GM19452 (cell line): ENCODE measurements around the gene GRIN2A.

Experiments used
- ATAC-seq: cut with Tn5 transposase; IDR thresholded peaks from one replicate; pipeline ENCODE4 v1.9.1; 2021; ENCODE audit not compliant: unreplicated experiment

The GRIN2A gene

DNA sequence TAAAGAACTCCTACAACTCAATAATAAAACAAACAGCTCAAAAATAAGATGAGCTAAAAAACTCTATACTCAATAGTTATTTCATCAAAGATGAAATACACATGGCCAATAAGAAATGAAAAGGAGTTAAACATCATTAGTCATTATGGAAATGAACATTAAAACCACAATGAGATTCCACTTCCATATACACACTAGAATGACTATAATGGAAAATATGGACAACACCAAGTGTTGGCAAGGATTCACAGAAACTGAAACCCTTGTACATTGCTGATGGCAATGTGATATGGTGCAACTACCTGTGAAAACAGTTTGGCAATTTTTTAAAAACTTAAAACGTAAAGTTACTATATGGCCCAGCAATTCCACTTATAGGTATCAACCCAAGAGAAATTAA, 91.4 kb downstream of the GRIN2A start:
- ATAC-seq, result no peak

- no peak for ATAC-seq
Measured at GRCh38 chr16:10088380-10088793, 93.8 kb downstream of the GRIN2A start.

DNA sequence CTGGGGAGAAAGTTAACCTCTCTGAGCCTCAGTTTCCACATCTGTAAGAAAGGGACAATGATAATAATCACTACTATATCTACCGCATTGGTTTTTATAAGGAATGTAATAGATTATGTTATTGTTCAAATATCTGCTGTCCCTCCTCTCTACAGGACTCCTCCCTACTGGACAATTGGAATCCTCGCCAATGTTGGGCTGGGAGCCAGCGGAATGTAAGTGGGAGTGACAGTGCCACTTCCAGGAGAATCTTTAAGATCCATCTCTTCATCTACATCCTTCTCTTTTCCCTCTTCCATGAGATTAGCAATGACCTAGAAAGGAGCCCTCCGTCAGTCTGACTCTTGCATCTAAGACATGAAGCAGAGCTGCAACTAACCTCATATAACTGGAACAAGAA, 95.1 kb downstream of the GRIN2A start:
- ATAC-seq, result no peak

GRCh38 chr16:10086620-10087019, 95.6 kb downstream of the GRIN2A start:
- ATAC-seq, result no peak

DNA sequence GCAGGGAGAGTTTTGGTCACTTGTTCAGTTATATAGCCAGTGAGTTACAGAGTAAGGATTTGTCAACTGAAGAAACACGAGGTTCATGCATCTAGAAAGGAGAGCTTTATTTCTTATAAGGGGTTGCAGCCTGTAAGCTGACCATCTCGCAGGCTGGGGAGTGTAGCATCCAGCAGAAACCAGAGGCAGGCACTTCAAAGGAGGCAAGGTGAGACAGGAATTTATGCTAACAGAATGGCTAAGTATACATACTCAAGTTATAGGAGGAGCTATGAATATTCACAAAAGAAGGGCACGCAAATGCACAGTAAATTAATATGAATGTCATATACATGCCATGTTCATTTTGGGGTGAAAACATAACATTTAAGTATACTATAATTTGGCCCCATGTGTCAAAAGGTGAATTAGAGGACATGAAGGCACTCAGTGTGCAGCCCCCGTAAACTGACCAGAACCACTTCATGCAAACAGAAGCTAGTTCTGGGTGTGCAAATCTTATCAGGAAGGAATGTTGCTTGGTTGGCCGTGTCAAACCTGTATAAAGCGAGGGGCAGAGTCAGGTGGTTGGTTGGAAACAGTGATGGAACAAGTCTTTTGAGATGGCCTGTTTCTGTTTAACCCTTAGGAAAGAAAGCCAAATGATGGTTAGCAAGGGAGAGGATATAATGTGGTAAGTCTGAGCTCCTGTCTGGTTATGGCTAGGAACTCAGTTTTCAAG, 97.0 kb downstream of the GRIN2A start:
- no peak for ATAC-seq

DNA sequence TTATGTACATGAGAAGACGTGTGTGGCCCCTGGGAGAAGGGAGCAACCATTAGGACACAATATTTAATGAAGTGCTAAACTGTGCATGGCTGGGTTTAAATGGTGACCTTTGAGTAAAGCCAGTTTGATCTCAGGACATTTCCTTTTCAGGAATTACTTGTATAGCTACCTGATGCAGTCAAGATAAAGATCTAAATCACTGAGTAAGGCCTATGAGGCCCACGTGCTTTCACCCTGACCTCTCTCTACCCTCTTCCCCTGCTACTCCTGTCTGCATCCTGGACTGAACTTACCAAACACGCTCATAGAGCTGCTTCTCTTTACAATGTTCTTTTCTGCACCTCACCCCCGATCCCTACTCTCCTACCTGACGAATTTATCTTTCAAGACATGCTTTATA, 98.9 kb downstream of the GRIN2A start:
- ATAC-seq, result no peak

DNA sequence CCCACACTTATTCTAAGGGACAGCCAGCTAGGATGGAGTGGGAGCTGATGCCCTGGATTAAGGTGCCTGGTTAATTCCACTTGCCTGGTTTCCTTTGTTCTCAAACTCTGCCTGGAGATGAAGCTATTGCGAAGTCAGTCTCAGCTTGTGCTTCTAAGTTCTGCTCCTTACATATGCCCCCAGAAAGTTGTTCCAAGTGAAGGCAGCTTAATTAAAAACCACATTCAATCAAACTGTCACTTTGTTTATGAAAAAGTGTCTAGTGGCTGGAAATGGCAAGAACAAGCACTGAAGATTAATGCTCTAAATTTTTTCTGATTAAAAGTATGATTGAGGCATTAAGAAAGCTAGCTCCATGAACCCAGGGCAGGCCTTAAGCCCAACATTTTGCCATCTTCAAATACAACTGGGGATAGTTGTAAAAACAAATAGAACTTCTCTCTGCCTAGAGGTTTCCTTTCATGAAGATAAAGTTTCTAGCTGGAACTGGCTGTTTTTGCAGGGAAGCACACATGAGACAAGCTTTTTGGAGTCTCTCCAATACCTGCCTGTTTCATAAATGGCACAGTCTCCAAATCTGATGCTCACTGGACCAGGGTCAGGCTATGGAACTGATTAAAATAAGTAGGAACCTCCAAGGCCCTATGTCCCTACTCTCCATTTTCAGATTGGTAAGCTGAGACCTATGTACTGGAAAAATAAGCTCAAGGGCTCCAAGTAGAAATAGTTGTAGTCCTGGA, 100.9 kb downstream of the GRIN2A start:
- ATAC-seq, result no peak

- ATAC-seq, result no peak
Measured at GRCh38 chr16:10080051-10080772, 102.0 kb downstream of the GRIN2A start.

DNA sequence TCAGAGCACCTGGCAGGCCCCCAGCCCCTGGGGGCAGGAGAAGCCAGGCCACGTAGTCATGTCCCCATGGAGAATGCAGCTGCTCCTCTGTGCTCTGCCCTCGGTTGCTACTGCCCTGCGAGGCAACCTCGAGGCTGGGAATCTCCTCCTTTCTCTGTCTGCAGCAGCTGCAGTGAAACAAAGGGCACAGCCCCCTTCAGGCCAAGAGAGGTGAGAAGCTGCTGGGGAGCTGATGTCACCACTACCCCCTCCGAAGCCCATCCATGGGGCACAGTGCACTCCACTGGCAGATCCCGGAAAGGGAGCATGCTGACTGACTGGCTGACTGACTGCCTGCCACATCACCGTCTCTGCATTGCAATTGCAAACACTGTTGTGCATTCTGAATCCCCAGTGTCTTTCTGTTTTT, 103.7 kb downstream of the GRIN2A start:
- no peak for ATAC-seq

GRCh38 chr16:10077861-10078260, 104.4 kb downstream of the GRIN2A start:
- no peak for ATAC-seq

DNA sequence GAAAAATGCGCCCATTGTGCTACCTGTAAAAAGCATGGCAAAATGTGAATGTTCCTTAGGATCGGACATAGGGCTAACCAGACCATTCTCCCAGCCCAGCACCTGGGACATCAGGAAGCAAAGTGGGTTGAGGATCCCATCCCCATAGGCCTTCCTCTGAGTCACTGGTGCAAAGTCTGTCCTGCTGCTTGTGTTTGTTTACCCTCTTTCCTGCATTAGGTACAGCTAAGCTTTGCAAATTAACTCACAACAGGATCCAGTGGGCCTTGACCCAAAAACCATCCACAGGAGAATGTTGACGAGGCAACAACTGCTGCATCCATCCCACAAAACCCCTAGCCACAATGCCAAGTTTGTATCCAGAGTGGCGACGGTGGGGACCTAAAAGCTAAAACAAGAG, 106.2 kb downstream of the GRIN2A start:
- no peak for ATAC-seq

GRCh38 chr16:10070591-10070990, 111.6 kb downstream of the GRIN2A start:
- no peak for ATAC-seq

DNA sequence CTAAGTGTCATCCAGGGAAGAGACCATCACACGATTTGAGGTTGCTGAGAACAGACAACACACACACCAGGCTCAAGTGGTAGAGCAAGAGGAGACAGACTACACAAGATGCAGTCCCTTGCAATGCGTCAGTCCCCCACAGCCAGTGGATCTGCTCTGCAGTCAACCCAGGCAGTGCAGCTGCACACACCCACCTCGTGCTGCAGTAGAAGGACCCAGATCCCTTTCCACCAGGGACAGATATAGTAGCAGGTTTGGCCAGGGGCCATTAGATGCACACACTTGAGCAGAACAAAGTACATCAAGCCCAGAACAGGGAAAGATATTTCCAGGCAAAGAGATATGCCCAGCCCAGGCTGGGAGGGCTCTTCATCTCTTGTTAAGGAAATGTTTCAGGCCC, 112.9 kb downstream of the GRIN2A start:
- ATAC-seq, result no peak

GRCh38 chr16:10067835-10068234, 114.4 kb downstream of the GRIN2A start:
- no peak for ATAC-seq

DNA sequence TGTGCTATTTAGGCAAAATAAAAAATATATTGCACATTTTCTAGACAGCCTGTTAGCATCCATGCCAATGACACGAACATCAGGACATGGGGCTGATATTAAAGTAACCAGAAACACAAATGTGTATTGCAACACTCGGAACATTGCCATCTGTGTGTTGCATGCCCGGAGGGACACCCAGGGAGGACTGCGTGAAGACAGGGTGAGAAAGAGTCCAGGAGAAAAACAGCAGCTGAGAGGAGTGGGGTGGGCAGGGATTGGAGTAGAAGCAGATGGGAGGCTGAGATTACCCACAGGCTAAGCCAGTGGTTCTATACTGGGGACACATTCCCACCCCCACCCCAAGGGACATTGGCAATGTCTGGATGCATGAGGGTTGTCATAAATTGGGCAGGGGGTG, 114.8 kb downstream of the GRIN2A start:
- ATAC-seq, result no peak

DNA sequence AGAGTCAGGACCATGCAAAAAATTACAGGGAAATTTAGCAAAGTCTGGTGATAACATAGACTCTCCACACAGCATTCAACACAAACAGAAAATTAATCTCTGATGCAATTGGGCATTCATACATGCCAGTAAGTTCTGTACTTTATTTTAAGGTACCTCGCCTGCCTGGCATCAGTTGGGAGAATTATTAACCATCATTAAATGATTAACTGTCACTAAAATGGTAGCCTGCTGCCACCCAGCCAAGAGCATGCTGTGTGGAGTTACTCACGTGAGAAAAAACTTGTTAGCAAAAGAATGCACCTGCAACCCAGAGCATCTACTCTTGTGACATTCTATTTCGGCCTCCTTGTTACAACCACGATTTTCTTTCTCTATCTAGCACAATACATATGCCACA, 117.2 kb downstream of the GRIN2A start:
- no peak for ATAC-seq

GRCh38 chr16:10048850-10049249, 133.4 kb downstream of the GRIN2A start:
- ATAC-seq, result no peak

GRCh38 chr16:10045947-10046346, 136.3 kb downstream of the GRIN2A start:
- ATAC-seq, result no peak

GRCh38 chr16:10045291-10045775, 136.9 kb downstream of the GRIN2A start:
- no peak for ATAC-seq

- no peak for ATAC-seq
Measured at GRCh38 chr16:10040136-10041080, 141.8 kb downstream of the GRIN2A start.
